IPS-20b (cell line): ENCODE data around the gene PACRG.

Experiments
- H3K27ac ChIP-seq: one replicate; pipeline ENCODE4 v1.5.1; 2013; ENCODE audit warnings: low read length
- H3K27me3 ChIP-seq: 2 replicates; pipeline ENCODE4 v1.6.1; 2013; ENCODE audit warnings: mild to moderate bottlenecking, low read length, inconsistent platforms; ENCODE audit not compliant: insufficient read depth
- H3K36me3 ChIP-seq: 2 replicates; pipeline ENCODE4 v1.6.1; 2013; ENCODE audit warnings: low read depth, mild to moderate bottlenecking, inconsistent platforms, low read length, moderate library complexity; ENCODE audit not compliant: insufficient read depth
- H3K4me1 ChIP-seq: 2 replicates; pipeline ENCODE4 v1.6.1; 2013; ENCODE audit warnings: mild to moderate bottlenecking, control low read depth, inconsistent platforms, low read length, moderate library complexity; ENCODE audit not compliant: insufficient read depth
- H3K4me3 ChIP-seq: 2 replicates; pipeline ENCODE4 v1.5.1; 2013; ENCODE audit warnings: mild to moderate bottlenecking, low read length, inconsistent platforms
- H3K9ac ChIP-seq: 2 replicates; pipeline ENCODE4 v1.6.1; 2013; ENCODE audit warnings: low read depth, mild to moderate bottlenecking, inconsistent platforms, low read length, moderate library complexity
- H3K9me3 ChIP-seq: 2 replicates; pipeline ENCODE4 v1.6.1; 2013; ENCODE audit warnings: mild to moderate bottlenecking, low read depth, low read length, inconsistent platforms; ENCODE audit not compliant: insufficient read depth

Gene PACRG

GRCh38 chr6:163170294-163170883 is 442.6 kb downstream of the PACRG start:
- Histone ChIP-seq H3K9ac (no peak overlapping the region), H3K27me3 (no peaks in the 10 kb centered on the region), H3K27ac (no peak overlapping the region), H3K4me1 (no peaks in the 10 kb centered on the region), H3K4me3 (no peak overlapping the region), H3K36me3 (no peaks in the 10 kb centered on the region), H3K9me3 (no peaks in the 10 kb centered on the region)

- H3K36me3 ChIP-seq = no peaks in the 10 kb centered on the region
- no peaks in the 10 kb centered on the region for H3K4me1 ChIP-seq
- H3K27ac ChIP-seq = no peak overlapping the region
- no peak overlapping the region for H3K9ac ChIP-seq
- H3K4me3 ChIP-seq = no peak overlapping the region
- H3K27me3 ChIP-seq = no peaks in the 10 kb centered on the region
- no peaks in the 10 kb centered on the region for H3K9me3 ChIP-seq
Measured at GRCh38 chr6:163173741-163174140, 446.0 kb downstream of the PACRG start.

GRCh38 chr6:163175301-163175700 is 447.5 kb downstream of the PACRG start:
- Histone ChIP-seq H3K4me1 (no peaks in the 10 kb centered on the region), H3K36me3 (no peaks in the 10 kb centered on the region), H3K9me3 (no peaks in the 10 kb centered on the region), H3K27ac (no peak overlapping the region), H3K27me3 (no peaks in the 10 kb centered on the region), H3K4me3 (no peak overlapping the region), H3K9ac (no peak overlapping the region)

GRCh38 chr6:163176097-163176496 is 448.3 kb downstream of the PACRG start:
- Histone ChIP-seq H3K4me1 (peaks cover 3% of the 10 kb centered on the region; the same call in 1 of the 2 replicates), H3K27ac (no peak overlapping the region), H3K4me3 (no peak overlapping the region), H3K27me3 (no peaks in the 10 kb centered on the region), H3K36me3 (no peaks in the 10 kb centered on the region), H3K9me3 (no peaks in the 10 kb centered on the region), H3K9ac (no peak overlapping the region)

- Histone ChIP-seq H3K9me3 (no peaks in the 10 kb centered on the region), H3K9ac (no peak overlapping the region), H3K27me3 (no peaks in the 10 kb centered on the region), H3K4me1 (peaks cover 3% of the 10 kb centered on the region; the same call in 1 of the 2 replicates), H3K36me3 (no peaks in the 10 kb centered on the region), H3K27ac (no peak overlapping the region), H3K4me3 (no peak overlapping the region)
Measured at GRCh38 chr6:163177007-163177406, 449.2 kb downstream of the PACRG start.

GRCh38 chr6:163177892-163178420 is 450.2 kb downstream of the PACRG start:
- Histone ChIP-seq H3K9me3 (no peaks in the 10 kb centered on the region), H3K4me1 (peaks cover 3% of the 10 kb centered on the region; the same call in 1 of the 2 replicates), H3K27me3 (no peaks in the 10 kb centered on the region), H3K9ac (no peak overlapping the region), H3K4me3 (no peak overlapping the region), H3K27ac (no peak overlapping the region), H3K36me3 (no peaks in the 10 kb centered on the region)

- H3K4me1 ChIP-seq = peaks cover 3% of the 10 kb centered on the region; the same call in 1 of the 2 replicates
- H3K27ac ChIP-seq = no peak overlapping the region
- no peaks in the 10 kb centered on the region for H3K36me3 ChIP-seq
- H3K27me3 ChIP-seq = no peaks in the 10 kb centered on the region
- H3K4me3 ChIP-seq = no peak overlapping the region
- no peak overlapping the region for H3K9ac ChIP-seq
- no peaks in the 10 kb centered on the region for H3K9me3 ChIP-seq
Measured at GRCh38 chr6:163179061-163179460, 451.3 kb downstream of the PACRG start.

- H3K4me1 ChIP-seq = peaks cover 3% of the 10 kb centered on the region; the same call in 1 of the 2 replicates
- no peak overlapping the region for H3K27ac ChIP-seq
- no peak overlapping the region for H3K9ac ChIP-seq
- no peaks in the 10 kb centered on the region for H3K9me3 ChIP-seq
- no peaks in the 10 kb centered on the region for H3K27me3 ChIP-seq
- no peaks in the 10 kb centered on the region for H3K36me3 ChIP-seq
- no peak overlapping the region for H3K4me3 ChIP-seq
Measured at GRCh38 chr6:163179721-163180120, 451.9 kb downstream of the PACRG start.

- no peaks in the 10 kb centered on the region for H3K36me3 ChIP-seq
- no peak overlapping the region for H3K9ac ChIP-seq
- no peak overlapping the region for H3K4me3 ChIP-seq
- no peaks in the 10 kb centered on the region for H3K9me3 ChIP-seq
- no peak overlapping the region for H3K27ac ChIP-seq
- no peaks in the 10 kb centered on the region for H3K27me3 ChIP-seq
- peaks cover 8% of the 10 kb centered on the region; the same call in 1 of the 2 replicates for H3K4me1 ChIP-seq
Measured at GRCh38 chr6:163180874-163181541, 453.2 kb downstream of the PACRG start.

- no peak overlapping the region for H3K9ac ChIP-seq
- no peak overlapping the region for H3K27ac ChIP-seq
- H3K27me3 ChIP-seq = no peaks in the 10 kb centered on the region
- H3K4me1 ChIP-seq = peaks cover 8% of the 10 kb centered on the region; the same call in 1 of the 2 replicates
- H3K36me3 ChIP-seq = no peaks in the 10 kb centered on the region
- no peaks in the 10 kb centered on the region for H3K9me3 ChIP-seq
- H3K4me3 ChIP-seq = no peak overlapping the region
Measured at GRCh38 chr6:163181666-163182180, 453.9 kb downstream of the PACRG start.

GRCh38 chr6:163182696-163183095 is 454.9 kb downstream of the PACRG start:
- no peak overlapping the region for H3K27ac ChIP-seq
- no peaks in the 10 kb centered on the region for H3K27me3 ChIP-seq
- H3K9ac ChIP-seq = no peak overlapping the region
- no peaks in the 10 kb centered on the region for H3K9me3 ChIP-seq
- no peak overlapping the region for H3K4me3 ChIP-seq
- peaks cover 8% of the 10 kb centered on the region; the same call in 1 of the 2 replicates for H3K4me1 ChIP-seq
- no peaks in the 10 kb centered on the region for H3K36me3 ChIP-seq

GRCh38 chr6:163183806-163184205 is 456.0 kb downstream of the PACRG start:
- peaks cover 8% of the 10 kb centered on the region; the same call in 1 of the 2 replicates for H3K4me1 ChIP-seq
- no peaks in the 10 kb centered on the region for H3K36me3 ChIP-seq
- no peak overlapping the region for H3K9ac ChIP-seq
- H3K9me3 ChIP-seq = no peaks in the 10 kb centered on the region
- no peak overlapping the region for H3K27ac ChIP-seq
- H3K4me3 ChIP-seq = no peak overlapping the region
- no peaks in the 10 kb centered on the region for H3K27me3 ChIP-seq
